ENCODE data around the gene EEF2KMT.

DNA sequence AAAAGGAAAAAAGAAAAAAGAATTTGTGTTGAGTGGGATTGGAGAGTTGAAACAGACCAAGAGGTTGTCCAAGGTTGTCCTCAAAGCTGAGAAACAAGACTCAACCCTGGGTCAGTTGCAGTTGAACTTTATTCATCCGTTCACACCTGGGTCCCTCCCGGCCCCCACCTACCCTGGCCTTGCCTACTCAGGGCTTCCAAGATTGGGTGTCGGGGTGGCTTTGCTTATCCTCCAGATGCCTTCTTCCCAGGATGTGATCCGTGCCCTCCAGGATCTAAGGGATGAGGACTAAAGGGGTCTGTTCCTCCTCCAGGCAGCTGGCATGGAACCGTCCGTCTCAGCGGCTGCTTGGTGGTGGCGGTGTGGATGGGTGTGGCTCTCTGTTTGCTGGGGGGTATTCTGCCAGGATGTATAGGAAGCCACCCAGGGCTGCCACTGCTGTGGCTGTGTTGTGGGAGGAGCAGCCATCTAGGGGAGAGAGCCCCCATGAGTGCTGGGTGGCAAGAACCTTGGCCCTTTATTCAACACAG lies 53.5 kb downstream of the EEF2KMT start:
- no peak for TF ChIP-seq EP300 (IDR thresholded peaks at IDR 0.05; ENCODE audit: borderline replicate concordance in 1 of 2, low read depth in 1 of 2, low read length in 1 of 2)
- TF ChIP-seq SMC3 (IDR thresholded peaks at IDR 0.05; ENCODE audit: low read depth, low read length) = no peak
